Thymus (tissue), 11 donors: ENCODE measurements around the gene RPS6KL1. TPM values are rescaled to one million over a fixed set of nuclear protein-coding genes. Genes with fewer than 3 reads are reported as not detected.
A peak's percentile ranks its signal among the peaks of the same experiment; 100 is the strongest.

Experiments
- DNase-seq, 9 donors: peaks; one replicate each; pipeline ENCODE4 v3.0.0-alpha.2; 2013; ENCODE audit warnings: low spot score in 9 of 9, low read depth in 6 of 9, missing footprints in 1 of 9
- H3K27ac ChIP-seq, 2 donors: one replicate each; pipeline ENCODE4 v1.5.1; 2013; ENCODE audit warnings: control low read depth in 1 of 2, low read depth in 1 of 2, low read length in 1 of 2, mild to moderate bottlenecking in 1 of 2, moderate library complexity in 1 of 2
- H3K27me3 ChIP-seq, 2 donors: one replicate each; pipeline ENCODE4 v1.5.1; 2013; ENCODE audit warnings: low read length in 1 of 2; ENCODE audit not compliant: control insufficient read depth in 2 of 2, insufficient read depth in 1 of 2
- H3K36me3 ChIP-seq, 2 donors: one replicate each; pipeline ENCODE4 v1.5.1; 2013; ENCODE audit warnings: low read length in 1 of 2, mild to moderate bottlenecking in 1 of 2, moderate library complexity in 1 of 2; ENCODE audit not compliant: control insufficient read depth in 2 of 2, insufficient read depth in 2 of 2
- H3K4me1 ChIP-seq, 2 donors: one replicate each; pipeline ENCODE4 v1.5.1; 2013; ENCODE audit warnings: low read length in 2 of 2; ENCODE audit not compliant: control insufficient read depth in 2 of 2, insufficient read depth in 2 of 2
- H3K4me3 ChIP-seq, 2 donors: one replicate each; pipeline ENCODE4 v1.5.1; 2013; ENCODE audit warnings: low read length in 2 of 2, control low read depth in 1 of 2, mild to moderate bottlenecking in 1 of 2
- H3K9me3 ChIP-seq, 2 donors: one replicate each; pipeline ENCODE4 v1.5.1; 2013; ENCODE audit warnings: low read length in 1 of 2, mild to moderate bottlenecking in 1 of 2; ENCODE audit not compliant: control insufficient read depth in 2 of 2, insufficient read depth in 1 of 2
- WGBS: extraction: QIAGEN DNeasy Blood & Tissue Kit; methylation state at CpG from one replicate; pipeline ENCODE4 v1.1.7; 2013; 5-methylcytosine and 5-hydroxymethylcytosine counted together
- polyA plus RNA-seq: library from polyadenylated mRNA; stranded (reverse); fragments of 200-250 nt; gene quantifications from one replicate; pipeline ENCODE4 v1.2.3, GENCODE V29; 2013
- total RNA-seq: library from RNA; stranded (reverse); fragments of 120-200 nt; gene quantifications from one replicate; pipeline ENCODE4 v1.2.4, GENCODE V29; 2013
- donor health status: healthy.

RPS6KL1 gene
- total and polyA plus RNA-seq, 2 donors: 0.91 to 3.4 TPM

DNA sequence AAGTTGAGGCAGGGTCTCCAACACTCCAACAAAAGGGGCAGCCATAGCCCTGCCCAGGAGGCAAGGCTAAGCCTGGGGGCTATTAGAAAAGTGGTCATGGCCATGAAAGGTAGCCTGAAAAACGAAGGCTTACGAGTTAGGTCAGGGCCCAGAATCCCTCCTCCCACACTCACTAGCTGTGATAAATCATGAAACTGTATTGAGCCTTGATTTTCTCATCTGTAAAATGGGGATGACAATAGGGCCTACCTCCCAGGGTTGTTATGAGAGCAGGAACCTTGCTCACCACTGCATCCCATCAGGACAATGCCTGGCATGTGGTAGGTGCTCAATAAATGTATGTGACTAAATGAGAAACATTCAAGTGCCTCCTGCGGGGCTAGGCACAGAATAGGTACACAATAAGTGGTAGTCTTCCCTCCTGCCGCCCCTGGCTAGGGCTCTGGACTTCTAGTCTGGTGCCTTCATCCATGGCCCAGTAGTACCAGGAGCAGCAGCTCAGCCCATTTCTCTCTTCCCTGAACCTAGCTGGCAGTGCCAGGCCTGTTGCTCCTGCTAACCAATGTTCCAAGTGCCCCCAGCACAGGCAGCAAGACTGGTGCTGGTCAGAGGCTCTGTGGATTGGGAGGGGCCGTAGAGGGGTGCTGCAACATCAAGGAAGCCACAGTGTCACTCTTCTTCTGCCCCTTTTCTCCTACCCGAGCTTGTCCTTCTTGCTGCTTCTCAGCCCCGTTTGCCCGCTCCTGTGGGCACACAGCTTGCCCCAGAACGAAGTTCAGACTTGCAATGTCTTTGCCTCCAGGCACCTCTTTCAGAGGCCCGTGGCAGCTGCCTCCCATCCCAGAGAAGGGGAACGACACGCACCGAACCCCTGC lies 24.5 kb upstream of the RPS6KL1 start:
- Histone ChIP-seq H3K4me1 (peaks cover 0 to 27% of the 10 kb centered on the region in 2 donors), H3K9me3 (peaks cover 0 to 3% of the 10 kb centered on the region in 2 donors), H3K27ac (no peak overlapping the region), H3K27me3 (no peaks in the 10 kb centered on the region), H3K36me3 (no peaks in the 10 kb centered on the region), H3K4me3 (no peak overlapping the region)
- 94% methylated on average over 13 of the region's 13 CpGs for WGBS
- no peak for DNase-seq

DNA sequence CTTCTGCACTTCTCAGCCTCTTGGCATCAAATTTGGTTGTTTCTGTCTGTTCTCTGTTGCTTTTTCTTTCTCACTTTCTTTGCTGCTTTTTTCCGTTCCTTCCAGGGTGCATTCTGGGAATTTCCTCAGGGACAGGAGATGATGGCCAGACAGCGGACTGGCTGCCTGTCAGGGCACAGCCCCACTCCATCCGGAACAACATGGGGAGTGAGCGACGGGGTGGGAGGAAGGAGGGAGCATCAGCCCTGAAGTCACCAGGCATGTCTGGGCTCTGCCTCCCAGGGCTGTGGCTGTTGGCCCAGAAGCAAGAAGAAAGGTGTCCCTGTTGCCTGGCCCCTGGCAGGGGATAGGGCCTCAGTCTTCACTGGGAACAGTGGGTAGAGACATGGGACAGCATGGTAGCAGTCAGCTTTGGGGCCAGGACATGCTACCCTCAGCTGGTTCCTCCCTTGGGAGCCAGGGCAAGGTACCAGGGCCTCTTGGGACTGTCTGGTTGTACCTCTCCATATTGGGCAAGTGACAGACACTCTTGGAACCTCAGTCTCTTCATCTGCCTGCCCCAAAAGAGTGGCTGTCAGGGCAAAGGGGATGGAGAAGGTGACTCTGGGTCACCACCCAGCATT lies 23.7 kb upstream of the RPS6KL1 start:
- peaks cover 0 to 3% of the 10 kb centered on the region in 2 donors for H3K9me3 ChIP-seq
- H3K36me3 ChIP-seq: no peaks in the 10 kb centered on the region
- 62% methylated on average over 5 of the region's 5 CpGs for WGBS
- H3K27me3 ChIP-seq: no peaks in the 10 kb centered on the region
- H3K27ac ChIP-seq: no peak overlapping the region
- DNase-seq: no peak
- peaks cover 5 to 28% of the 10 kb centered on the region in 2 donors for H3K4me1 ChIP-seq
- no peak overlapping the region for H3K4me3 ChIP-seq

DNA sequence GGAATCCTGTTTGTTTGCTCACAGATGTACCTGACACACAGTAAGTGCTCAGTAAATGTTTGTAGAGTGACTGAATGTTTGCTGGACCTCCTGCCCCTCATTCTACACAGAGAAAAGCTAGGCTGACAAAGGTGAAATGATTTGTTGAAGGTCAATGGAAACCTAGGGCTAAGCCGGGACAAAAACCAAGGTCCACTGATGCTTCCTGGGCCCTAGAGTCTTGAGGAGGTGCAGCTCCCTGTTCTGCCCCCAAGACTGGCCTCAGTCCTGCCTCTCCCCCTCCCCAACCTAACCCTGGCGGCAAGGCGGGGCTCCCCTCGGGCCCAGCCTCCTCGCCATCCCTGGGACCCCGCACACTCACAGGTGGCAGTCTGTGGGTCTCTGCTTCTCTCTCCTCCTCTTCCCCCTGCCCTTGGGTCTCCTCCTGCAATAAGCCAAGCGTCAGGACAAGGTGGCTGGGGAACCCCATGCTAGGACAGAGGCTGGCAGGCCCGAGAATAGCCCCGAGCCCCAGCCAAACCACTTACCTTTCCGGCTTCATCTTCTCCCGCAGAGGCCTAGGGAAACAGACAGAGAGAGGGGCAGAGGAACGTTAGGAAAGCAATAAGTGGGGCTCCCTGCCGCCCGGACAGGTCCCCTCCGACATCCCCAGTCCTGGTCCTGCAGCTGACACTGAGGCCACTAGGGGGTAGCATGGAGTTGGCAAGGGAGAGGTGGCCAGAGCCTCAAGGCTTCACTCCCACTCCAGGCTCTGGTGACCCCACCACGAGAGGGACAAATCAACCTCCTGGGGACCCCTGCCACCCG lies 23.0 kb upstream of the RPS6KL1 start:
- H3K4me1 ChIP-seq: peaks cover 10 to 32% of the 10 kb centered on the region in 2 donors
- H3K36me3 ChIP-seq: no peaks in the 10 kb centered on the region
- H3K9me3 ChIP-seq: peaks cover 0 to 3% of the 10 kb centered on the region in 2 donors
- H3K27me3 ChIP-seq: no peaks in the 10 kb centered on the region
- DNase-seq: peak in 7 of 9 donors; percentile 44 to 75 (median 62)
- no peak overlapping the region for H3K27ac ChIP-seq
- no peak overlapping the region for H3K4me3 ChIP-seq
- WGBS: 46% methylated on average over 17 of the region's 17 CpGs

DNA sequence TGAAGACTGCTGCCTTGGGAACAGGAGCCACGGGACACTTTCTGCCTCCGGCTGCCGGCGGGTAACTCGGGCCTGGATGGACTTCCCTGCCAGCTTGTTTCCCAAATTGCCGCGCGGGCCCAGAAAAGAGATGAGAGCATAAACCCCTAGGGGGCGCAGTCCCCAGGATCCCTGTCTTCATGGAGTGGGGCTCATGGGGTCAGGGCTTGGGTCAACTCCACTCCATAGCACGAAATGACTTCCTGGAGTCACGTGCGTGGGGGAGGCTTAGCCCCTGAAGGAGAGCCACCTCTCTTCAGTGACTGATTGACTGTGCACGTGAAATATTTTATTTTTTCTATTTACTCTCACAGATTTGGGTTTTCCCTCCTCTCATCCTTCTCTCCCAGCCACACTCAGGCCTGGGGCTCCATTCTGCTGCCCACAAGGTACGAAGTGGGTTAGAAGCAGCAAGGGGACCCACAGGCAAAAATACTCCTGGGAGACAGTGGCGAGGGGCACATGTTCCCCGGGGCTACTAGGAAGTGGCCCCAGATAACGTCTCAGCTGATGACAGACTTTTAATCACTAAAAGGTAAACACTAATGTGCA lies 22.3 kb upstream of the RPS6KL1 start:
- peaks cover 10 to 36% of the 10 kb centered on the region in 2 donors for H3K4me1 ChIP-seq
- no peak overlapping the region for H3K4me3 ChIP-seq
- H3K27ac ChIP-seq: no peak overlapping the region
- 89% methylated on average over 17 of the region's 17 CpGs for WGBS
- H3K36me3 ChIP-seq: no peaks in the 10 kb centered on the region
- peaks cover 0 to 3% of the 10 kb centered on the region in 2 donors for H3K9me3 ChIP-seq
- no peak for DNase-seq
- H3K27me3 ChIP-seq: no peaks in the 10 kb centered on the region

GRCh38 chr14:74942608-74943007 lies 19.5 kb upstream of the RPS6KL1 start:
- Histone ChIP-seq H3K27ac (peak overlapping the region in 1 of 2 donors; percentile 80), H3K36me3 (no peaks in the 10 kb centered on the region), H3K27me3 (no peaks in the 10 kb centered on the region), H3K4me3 (peak overlapping the region in 1 of 2 donors; percentile 26), H3K4me1 (peaks cover 10 to 42% of the 10 kb centered on the region in 2 donors), H3K9me3 (peaks cover 0 to 10% of the 10 kb centered on the region in 2 donors)
- DNase-seq: peak in 3 of 9 donors; percentile 49 to 67 (median 53)
- 96% methylated on average over 11 of the region's 11 CpGs for WGBS

GRCh38 chr14:74942181-74942580 lies 19.1 kb upstream of the RPS6KL1 start:
- Histone ChIP-seq H3K9me3 (peaks cover 0 to 10% of the 10 kb centered on the region in 2 donors), H3K27ac (peak overlapping the region; percentile 66 to 80), H3K4me3 (peak overlapping the region; percentile 21 to 26), H3K36me3 (no peaks in the 10 kb centered on the region), H3K27me3 (no peaks in the 10 kb centered on the region), H3K4me1 (peaks cover 10 to 42% of the 10 kb centered on the region in 2 donors)
- WGBS: 84% methylated on average over 12 of the region's 12 CpGs
- DNase-seq: peak in 1 of 9 donors; percentile 59

DNA sequence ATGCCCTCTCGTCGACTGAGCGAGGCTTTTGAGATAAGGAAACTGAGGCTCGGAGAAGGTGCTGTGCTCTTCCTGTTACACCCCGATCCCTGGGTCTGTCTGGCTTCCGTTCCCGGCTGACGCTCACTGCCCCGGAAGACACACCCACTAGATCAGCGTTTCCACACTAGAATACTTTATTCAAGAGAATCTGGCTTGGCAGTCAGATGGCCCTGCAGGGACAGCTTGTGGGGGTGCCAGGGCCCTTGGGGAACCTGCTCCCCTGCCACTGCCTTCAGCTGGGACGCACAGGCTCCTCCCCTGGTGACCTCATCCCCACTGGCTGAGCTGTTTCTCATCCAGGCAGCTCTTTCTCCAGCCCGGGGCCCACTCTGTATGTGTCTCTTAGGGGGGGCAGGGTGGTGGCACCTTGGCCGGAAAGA lies 18.6 kb upstream of the RPS6KL1 start:
- Histone ChIP-seq H3K27me3 (no peaks in the 10 kb centered on the region), H3K36me3 (no peaks in the 10 kb centered on the region), H3K9me3 (peaks cover 0 to 10% of the 10 kb centered on the region in 2 donors), H3K27ac (peak overlapping the region; percentile 70 to 80), H3K4me3 (peak overlapping the region; percentile 21 to 26), H3K4me1 (peaks cover 10 to 42% of the 10 kb centered on the region in 2 donors)
- DNase-seq: peak in 6 of 9 donors; percentile 25 to 82 (median 56)
- WGBS: 21% methylated on average over 13 of the region's 13 CpGs

DNA sequence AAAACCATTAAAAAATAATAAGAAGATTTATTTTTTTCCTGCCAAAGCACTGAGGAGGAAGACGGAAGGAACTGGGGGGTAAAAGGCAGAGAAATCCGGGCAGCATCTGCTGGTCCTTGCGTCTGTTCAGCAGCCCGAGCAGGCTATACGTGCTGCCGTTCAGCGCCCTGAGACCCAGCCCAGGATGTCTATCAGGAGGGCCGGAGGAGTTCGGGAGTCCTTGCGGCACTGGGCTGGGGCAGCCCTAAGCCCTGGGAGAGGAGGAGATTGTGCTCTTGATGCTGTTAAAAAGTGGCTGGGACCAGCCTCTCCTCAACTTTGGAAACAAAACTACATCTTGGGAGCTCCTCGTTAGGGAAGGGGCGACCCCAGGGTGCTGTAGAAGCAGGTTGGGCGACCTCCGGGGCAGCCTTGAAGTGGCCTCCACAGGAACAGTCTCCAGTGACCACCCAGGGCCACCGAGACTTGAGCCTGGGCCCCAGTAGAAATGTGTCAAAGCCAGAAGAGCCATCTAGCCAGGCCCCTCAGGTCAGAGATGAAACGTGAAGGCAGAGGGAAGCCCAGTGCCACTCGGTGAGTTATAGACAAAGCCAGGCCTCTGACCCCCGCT lies 18.0 kb upstream of the RPS6KL1 start:
- Histone ChIP-seq H3K4me1 (peaks cover 10 to 36% of the 10 kb centered on the region in 2 donors), H3K9me3 (peaks cover 0 to 10% of the 10 kb centered on the region in 2 donors), H3K4me3 (peak overlapping the region; percentile 21 to 26), H3K36me3 (no peaks in the 10 kb centered on the region), H3K27ac (peak overlapping the region; percentile 70 to 80), H3K27me3 (no peaks in the 10 kb centered on the region)
- no peak for DNase-seq
- WGBS: 93% methylated on average over 18 of the region's 18 CpGs
